UCSD-AML1 (cell line): ENCODE data around the gene MAP3K21.

Experiments
- DNase-seq: peaks from one replicate; lab custom pipeline; 2025; ENCODE audit not compliant: unreplicated experiment; lab: John Stamatoyannopoulos, UW

MAP3K21 gene

DNA sequence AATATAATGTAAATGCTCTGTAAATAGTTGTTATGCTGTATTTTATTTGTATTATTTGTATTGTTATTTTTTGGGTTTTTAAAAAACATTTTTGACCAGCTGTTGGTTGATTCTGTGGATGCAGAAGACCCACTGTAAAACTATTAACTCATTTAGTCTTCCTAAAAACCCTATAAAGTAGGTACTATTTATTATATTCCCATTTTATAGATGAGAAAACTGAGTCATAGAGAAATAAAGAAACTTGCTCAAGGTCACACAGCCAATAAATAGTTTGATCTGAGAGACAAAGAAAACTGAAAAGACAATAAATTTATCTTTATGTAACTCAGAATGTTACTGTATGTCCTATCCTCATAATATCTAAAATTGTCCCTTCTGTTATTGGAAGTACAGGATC lies 1.2 kb upstream of the MAP3K21 start:
- DNase-seq = no peak

DNA sequence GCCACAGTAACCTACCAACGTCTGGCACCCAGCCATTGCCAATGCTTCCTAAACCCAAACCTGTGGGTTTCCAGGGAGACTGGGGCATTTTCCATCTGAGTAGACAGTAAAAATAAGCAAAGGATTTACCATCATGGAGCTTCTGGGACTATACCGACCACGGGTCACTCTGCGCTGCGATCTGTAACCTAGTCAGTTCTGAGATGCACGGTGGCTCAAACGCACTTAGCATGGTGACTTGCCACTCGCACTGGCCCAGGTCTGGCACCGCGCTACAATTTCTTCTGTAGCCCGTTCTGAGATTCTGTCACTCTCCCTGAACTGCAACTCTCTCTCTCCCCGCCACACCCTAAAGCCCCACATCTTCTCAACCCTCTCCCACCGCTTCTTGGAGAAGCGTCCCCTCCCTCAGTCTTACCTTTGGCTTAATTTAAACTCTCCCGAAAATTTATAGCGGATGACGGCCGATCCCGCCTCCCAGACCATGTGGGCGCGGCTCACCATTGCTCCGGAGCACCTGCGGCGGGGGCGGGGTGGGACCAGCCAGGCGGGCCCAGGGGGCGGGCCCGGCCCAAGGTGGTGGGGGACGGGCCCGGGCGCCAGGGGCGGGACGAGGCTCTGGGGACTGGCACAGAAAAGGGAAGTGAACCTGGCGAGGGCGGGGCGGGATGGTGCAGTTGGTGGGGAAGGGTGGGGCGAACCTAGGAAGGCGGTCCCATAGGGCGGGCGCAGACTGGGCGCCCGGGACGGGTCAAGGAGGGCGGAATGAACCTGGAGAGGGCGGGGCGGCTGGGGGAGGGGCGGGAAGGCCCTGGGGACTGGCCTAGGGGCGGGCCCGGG lies 493 bp upstream of the MAP3K21 start:
- peak; percentile 84 for DNase-seq

DNA sequence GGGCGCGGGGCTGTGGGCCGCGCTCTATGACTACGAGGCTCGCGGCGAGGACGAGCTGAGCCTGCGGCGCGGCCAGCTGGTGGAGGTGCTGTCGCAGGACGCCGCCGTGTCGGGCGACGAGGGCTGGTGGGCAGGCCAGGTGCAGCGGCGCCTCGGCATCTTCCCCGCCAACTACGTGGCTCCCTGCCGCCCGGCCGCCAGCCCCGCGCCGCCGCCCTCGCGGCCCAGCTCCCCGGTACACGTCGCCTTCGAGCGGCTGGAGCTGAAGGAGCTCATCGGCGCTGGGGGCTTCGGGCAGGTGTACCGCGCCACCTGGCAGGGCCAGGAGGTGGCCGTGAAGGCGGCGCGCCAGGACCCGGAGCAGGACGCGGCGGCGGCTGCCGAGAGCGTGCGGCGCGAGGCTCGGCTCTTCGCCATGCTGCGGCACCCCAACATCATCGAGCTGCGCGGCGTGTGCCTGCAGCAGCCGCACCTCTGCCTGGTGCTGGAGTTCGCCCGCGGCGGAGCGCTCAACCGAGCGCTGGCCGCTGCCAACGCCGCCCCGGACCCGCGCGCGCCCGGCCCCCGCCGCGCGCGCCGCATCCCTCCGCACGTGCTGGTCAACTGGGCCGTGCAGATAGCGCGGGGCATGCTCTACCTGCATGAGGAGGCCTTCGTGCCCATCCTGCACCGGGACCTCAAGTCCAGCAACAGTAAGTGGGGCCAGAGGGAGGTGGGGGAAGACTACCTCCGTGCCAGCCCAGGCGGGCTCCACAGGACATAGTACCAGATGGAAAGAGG lies 808 bp downstream of the MAP3K21 start:
- no peak for DNase-seq

DNA sequence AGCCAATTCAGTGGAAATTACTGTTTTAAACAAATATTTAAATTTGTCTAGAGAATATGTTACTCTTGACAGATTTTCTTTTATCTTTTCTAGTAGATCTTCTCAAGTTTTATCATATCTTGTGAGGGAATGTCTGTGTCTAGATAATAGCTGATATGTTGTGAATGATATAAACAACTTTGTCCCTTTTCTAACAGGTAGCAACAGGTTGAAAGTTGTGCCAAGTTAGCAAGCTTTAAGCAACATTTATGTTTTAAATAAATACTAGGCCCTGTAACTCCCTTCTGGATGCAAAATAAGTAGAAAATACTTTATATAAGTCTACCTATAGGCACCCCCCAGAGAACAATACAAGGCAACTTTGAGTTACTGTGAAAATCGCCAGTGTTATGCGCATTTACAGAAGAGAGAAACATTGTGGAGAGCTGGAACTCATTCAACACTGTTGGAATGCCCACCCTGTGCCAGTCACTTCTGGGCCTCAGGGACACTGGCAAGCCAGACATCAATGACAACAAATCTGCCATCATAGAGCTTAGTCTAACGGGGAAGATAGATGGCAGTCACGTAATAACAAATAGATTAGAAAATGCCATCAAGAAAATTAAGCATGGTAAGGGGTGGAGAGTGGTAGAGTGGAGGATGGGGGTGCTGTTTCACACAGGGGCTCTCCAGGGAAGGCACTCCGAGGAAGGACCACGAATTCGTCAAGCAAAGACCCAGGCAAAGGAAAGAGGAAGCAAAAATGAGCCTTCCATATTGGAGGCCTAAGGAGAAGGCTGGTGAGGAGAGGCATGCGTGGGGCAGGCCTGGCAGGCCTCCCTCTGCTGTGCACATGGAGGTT lies 4.4 kb downstream of the MAP3K21 start:
- DNase-seq = no peak

DNA sequence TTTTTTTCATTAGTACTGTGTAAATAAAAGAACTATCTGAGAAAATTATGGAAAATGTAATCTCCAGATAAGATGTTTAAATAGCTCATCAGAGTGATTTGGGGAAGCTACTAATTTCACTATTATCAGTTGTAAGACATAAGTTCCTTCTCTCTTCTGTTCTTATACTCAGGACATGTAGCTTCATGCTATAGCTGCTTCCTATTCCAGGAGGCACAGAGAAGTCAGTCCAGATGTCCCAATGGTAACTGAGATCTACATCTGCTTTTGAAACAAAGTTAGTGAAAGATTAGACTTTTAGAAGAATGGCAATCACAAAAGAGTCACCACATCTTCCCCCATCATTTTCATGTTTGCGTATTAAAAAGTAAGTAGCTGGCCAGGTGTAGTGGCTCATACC lies 5.6 kb downstream of the MAP3K21 start:
- no peak for DNase-seq

DNA sequence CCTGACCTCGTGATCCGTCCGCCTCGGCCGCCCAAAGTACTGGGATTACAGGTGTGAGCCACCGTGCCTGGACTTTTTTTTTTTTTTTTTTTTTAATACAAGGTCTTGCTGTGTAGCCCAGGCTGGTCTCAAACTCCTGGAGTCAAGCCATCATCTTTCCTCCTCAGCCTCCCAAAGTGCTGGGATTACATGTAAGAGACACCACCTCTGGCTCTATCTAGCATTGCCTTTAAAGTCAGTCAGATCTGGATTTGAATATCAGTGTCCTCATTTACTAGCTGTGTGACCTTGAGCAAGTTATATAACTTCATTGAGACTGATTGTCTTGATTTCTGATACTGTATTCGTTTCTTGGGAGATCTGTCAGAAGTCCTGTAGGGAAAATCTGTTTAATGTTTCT lies 6.6 kb downstream of the MAP3K21 start:
- DNase-seq = no peak

DNA sequence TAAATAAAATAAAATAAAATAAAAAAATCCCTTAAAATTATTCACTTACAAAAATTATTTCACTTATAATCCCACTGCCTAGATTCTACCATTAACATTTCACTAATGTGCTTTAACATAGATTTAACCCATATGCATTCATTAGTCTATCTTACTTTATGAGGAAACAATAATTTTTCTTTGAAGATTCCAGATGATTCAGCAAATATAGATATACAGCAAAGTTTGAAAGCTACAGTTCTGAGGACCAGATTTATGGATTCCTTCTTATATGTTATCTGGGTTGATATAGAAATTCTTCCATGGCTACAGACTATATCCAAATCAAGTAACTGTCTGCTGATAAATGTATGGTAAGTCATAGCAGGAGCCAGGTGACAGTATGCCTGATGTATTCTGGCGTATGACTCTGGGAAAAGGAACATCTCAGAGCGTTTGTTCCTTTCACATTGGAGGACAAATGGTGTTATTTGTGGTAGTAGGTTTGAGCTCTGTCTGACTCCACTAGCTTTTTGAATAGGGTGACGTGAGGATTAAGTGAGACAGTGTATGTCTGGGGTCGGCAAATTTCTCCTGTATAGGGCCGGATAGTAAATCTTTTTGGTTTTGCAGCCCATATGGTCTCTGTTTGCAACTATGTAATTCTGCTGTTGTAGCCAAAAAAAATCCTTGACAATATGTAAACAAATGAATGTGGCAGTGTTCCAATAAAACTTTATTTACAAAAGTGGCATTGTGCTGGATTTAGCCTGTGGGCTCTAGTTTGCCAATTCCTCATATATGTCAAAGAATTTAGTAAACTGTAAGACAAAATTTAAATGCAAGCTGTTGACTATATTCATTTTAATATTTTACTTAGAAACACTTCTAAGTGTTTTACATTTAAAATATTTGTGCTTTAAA lies 9.3 kb downstream of the MAP3K21 start:
- no peak for DNase-seq

DNA sequence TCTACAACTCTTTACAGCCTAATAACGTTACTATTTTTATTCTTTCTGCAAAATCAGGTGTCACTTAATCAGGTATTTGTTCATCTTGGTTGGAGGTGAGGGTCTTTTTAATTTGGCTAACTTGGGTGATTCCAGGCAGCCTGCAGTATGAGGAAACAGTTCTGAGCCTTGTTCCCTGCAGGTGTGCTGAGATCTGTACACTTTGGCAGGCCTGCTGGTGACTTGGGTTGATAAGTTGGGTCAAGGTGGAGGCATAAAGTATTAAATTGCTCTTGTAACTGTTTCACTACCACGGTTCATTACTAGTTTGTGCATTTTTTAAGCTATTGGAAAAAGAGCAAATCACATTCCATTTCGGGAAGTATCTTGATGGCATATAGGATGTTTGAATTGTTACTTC lies 10.0 kb downstream of the MAP3K21 start:
- DNase-seq = no peak

DNA sequence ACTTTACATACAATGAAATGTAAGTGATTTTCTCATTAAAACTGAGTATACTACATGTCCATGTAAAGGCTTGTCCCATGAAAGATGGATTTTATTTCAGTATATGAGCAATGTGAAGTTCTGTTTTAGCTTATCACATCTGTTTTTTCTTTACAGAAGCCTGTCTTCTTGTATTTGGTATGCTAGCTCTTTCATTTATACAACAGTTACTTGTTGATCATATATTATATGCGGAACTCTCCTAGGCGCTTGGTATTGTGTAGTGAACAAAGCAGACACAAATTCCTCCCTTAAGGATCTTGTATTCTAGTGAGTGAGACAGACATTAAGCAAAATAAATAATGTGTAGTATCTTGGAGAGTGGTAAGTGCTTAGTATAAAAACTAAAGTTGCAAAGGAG lies 10.6 kb downstream of the MAP3K21 start:
- DNase-seq = no peak

DNA sequence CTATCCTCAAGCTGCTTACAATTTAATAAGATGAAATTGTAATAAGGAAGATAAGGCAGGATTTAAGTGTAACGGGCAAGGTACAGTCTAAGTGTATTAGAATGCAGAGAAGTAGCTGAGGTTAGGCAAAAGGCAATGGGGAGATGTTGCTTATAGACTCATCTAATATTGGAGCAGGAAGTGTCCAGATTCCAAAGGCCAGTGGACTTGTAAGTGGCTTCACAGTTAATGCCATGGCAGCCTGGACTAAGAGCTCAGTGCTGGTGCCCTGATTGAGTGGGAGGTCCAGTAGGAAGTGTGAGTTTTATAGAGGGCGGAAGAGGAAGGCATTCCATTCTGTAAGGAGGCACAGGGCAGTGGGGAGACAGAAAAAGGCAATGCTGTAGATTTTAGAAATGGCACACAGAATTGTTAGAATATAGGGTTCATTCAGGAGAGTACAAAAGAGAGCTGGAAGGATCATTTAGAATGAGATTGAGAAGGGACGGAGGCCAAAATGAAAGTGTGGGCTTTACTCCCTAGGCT lies 12.6 kb downstream of the MAP3K21 start:
- DNase-seq = no peak

DNA sequence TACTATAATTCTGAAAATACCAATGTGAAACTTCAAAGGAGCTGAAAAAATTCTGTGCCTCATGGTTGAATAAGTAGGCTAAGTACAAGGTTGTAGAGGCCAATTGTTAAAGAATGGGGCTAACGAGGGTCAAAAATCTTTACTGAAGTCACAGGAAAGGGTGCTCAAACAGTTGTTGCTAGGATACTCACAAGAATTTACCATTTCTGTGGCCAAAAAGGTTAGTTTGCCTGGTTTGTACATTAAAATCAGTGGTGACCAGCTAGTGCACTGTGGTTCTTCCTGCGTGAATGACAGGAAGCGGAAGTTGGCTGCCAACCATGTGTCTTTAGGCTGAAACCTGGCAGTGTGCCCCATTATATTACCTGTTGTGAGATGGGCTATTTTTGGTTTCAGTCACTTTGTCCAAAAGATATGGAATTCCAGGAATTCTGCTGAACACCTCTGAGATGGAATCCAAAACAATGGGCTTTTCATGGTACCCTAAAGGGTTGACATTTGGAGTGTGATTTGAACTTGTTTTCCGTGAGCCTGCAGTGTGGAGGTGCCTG lies 13.5 kb downstream of the MAP3K21 start:
- no peak for DNase-seq

DNA sequence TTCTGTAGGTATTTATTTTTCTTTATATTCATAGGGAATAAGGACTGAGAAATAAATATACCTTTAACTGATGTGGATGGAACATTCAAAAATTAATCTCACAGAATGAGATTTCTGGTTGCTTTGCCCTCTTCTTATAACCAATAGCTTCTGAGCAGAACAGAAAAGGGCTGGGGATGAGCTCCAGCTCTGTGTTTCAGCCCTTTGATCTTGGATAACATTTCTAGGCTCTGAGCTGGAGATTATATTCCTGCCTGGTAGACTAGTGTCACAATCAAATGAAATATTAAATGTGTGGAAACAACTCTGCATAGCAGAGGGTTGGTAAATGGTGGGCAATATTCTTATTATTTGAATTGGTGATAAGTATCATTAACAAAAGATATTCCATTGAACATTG lies 14.6 kb downstream of the MAP3K21 start:
- DNase-seq = no peak

DNA sequence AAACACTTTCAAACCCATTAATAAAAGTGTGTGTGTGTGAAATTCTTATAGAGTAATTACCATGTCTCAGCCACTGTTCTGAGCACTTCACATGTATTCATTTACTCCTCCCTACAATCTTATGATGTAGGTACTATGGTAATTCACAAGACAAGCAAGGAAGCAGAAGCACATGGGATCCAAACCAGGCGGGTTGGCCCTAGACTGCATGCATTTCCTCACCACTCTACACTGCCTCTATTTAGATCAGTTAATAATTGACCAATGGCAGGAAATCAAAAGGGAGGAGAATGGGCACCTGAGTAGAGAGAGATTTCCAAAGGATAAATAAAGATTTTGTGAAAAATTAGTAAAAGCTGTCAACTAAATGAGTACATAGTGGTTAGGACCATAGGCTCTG lies 15.7 kb downstream of the MAP3K21 start:
- DNase-seq = no peak

DNA sequence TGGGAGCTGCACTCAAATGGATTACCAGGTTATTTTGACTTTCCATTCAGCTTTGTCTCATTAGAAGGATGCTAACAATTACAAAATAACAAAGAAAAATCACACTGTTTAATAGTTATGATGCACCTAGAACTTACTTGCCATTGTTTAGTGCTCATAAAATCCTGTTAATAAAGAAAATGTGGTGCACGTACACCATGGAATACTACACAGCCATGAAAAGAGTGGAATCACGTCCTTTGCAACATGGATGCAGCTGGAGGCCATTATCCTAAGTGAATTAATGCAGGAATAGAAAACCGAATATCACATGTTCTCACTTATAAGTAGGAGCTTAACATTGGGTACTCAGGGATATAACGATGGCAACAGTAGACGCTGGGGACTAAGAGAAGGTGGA lies 19.8 kb downstream of the MAP3K21 start:
- DNase-seq = no peak

DNA sequence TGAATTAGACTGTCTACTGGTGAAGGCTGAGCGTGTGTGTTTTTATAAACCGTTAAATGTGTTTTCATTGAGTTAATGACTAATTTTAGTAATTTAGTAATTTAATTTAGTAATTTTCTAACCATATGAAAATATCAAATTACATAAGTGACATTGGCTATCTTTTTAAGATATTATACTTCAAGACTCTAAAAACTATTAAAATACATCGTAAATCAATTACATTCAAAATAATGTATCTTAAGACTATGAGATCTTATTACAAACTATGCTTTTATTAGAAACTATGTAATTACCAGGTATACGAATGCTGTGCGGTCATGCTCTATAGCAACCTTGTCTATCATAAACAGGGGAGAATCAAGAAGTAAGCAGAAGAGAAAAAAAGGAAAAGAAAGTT lies 21.6 kb downstream of the MAP3K21 start:
- DNase-seq = no peak

DNA sequence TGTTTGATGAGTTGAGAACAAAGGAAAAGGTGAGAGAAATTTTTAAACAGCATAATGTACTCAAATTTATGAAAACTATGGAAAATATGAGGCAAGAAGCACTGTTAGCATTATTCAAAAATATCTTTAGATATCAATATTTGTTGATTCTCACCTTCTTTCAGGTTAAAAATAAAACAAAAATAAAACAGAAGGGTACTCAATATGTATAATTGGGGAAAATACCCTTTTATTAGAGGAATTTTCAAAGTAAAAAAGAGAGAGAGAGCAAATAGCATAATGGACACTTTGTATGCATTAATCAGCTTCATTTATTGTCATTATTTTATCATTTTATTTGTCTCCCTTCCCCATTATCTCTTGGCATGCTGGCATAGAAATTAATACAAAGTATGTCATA lies 27.5 kb downstream of the MAP3K21 start:
- no peak for DNase-seq

DNA sequence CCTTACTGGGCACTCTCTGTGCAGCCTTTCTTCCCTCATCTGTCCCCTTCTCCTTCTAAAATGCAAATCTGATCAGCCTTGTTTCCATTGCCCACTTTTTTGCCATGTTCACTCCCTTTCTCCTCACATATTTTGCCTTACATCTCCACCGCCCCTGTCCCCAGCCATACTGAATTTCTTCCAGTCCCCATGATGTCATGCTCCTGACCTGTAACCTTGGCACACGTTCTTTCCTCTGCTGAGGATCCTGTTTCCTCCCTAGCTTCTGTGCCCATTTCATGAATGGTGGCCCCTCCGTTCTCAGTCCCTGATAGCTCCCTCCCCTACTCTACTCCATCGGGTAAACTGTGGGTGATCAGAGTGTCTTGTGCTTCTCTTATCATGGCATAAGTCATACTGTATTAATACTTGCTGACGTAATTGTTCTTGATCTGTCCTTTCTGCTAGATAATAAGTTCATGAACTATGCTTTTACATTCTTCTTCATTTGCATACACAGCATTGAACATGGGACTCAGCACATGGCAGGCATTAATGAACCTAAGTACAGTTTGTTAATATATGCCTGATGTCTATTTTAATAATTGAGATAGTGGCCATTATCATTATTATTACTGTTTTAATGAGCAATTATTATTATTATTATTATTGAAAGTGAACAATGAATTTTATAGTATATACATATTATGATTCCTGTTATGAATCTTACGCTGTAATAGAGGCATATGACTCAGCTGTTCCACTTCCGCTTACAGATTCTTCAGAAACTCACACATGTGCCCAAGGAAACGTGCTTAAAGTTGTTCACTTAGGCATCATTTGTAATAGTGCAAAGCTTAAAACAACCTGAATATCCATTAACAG lies 28.5 kb downstream of the MAP3K21 start:
- no peak for DNase-seq

DNA sequence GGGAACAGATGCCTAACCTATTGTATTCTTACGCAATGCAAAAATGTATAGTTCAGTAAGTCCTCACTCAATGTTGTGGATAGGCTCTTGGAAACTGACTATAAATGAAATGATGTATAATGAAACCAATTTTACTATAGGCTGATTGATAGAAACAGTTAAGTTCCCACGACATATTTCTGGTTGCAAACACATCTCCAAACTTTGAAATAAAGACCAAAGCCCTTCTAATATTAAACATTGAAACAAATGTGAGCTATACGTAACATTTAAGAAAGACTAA lies 29.1 kb downstream of the MAP3K21 start:
- DNase-seq = no peak
